Transverse colon (tissue), 4 donors: ENCODE measurements around the gene SRRT. TPM values are rescaled to one million over a fixed set of nuclear protein-coding genes. Genes with fewer than 3 reads are reported as not detected.
"Not testable (repeated sequence)": the region's sequence is repeated elsewhere in the genome, so short reads cannot be mapped to it uniquely, and the experiment has no call there.

Source experiments
- DNase-seq: peaks from one replicate; pipeline ENCODE4 v3.0.0-alpha.2; 2019
- H3K27ac ChIP-seq, 4 donors: fragments of 200-600 bp; sonication (generic); 2 replicates each; pipeline ENCODE4 v1.5.1; 2016 to 2018; ENCODE audit warnings: inconsistent platforms in 4 of 4
- H3K27me3 ChIP-seq: fragments of 200-600 bp; sonication (generic); 2 replicates; pipeline ENCODE4 v1.5.1; 2017; ENCODE audit warnings: inconsistent platforms
- H3K36me3 ChIP-seq, 4 donors: fragments of 200-600 bp; sonication (generic); 2 replicates each; pipeline ENCODE4 v1.5.1; 2017 to 2019; ENCODE audit warnings: inconsistent platforms in 4 of 4
- H3K4me1 ChIP-seq, 4 donors: fragments of 200-600 bp; sonication (generic); 2 replicates each; pipeline ENCODE4 v1.5.1; 2017 to 2020; ENCODE audit warnings: inconsistent platforms in 4 of 4
- H3K4me3 ChIP-seq, 4 donors: fragments of 200-600 bp; sonication (generic); 1 replicate in 1 of 4; 2 replicates in 3 of 4; pipeline versions ENCODE4 v1.5.1 to v1.6.1; 2017 to 2019; ENCODE audit warnings: inconsistent platforms in 4 of 4
- H3K9me3 ChIP-seq, 2 donors: fragments of 200-600 bp; sonication (generic); 2 replicates each; pipeline ENCODE4 v1.5.1; 2017 to 2019; ENCODE audit warnings: inconsistent platforms in 2 of 2
- CTCF ChIP-seq, 5 experiments: fragments of 200-600 bp in 3 of 5; fragments of 450-650 bp in 2 of 5; sonication (generic) in 3 of 5; IDR thresholded peaks; 1 replicate in 2 of 5; 2 replicates in 3 of 5; pipeline ENCODE4 v1.5.1; 2016 to 2017; ENCODE audit warnings: antibody characterized with exemption in 5 of 5, inconsistent platforms in 3 of 5, mild to moderate bottlenecking in 2 of 5, moderate library complexity in 1 of 5
- EP300 ChIP-seq: sonication (generic); formaldehyde crosslinking; IDR thresholded peaks from one replicate; pipeline ENCODE4 v1.6.1; 2017; ENCODE audit warnings: antibody characterized with exemption, low read depth
- POLR2A ChIP-seq: fragments of 450-650 bp; IDR thresholded peaks from one replicate; pipeline ENCODE4 v1.6.1; 2016; ENCODE audit warnings: antibody characterized with exemption, mild to moderate bottlenecking, moderate library complexity
- POLR2AphosphoS5 ChIP-seq, 3 donors: sonication (generic); formaldehyde crosslinking; IDR thresholded peaks; one replicate each; pipeline ENCODE4 v1.6.1; 2016; ENCODE audit warnings: antibody characterized with exemption in 3 of 3
- WGBS, 2 donors: methylation state at CpG; one replicate each; pipeline ENCODE4 v1.1.5; 2018; ENCODE audit warnings: low coverage in 1 of 2; 5-methylcytosine and 5-hydroxymethylcytosine counted together
- in situ Hi-C, 4 donors: fragments of 200-750 bp; cut with MboI; loops; one replicate each; pipeline versions ENCODE4 v1.15.0 to v1.15.1; 2017; ENCODE audit warnings: low sequenced_read_pairs in 3 of 4, low pct_ligation_motif_present in 1 of 4, low pct_unique_long_range_greater_than_20kb in 1 of 4
- intact Hi-C: fragments of 100-400 bp; cut with DNase I; formaldehyde crosslinking; loops from one replicate; pipeline ENCODE4 v1.15.1; 2023; ENCODE audit warnings: low total_unique reads
- total RNA-seq, 4 donors: library from RNA; depleted of rRNA; stranded (reverse); fragments of >200 nt; gene quantifications; one replicate each; pipeline ENCODE4 v1.1.0, GENCODE V29; 2016

The SRRT gene
- total RNA-seq, 4 donors from 2014 or later: 64.6 to 217 (median 103) TPM

GRCh38 chr7:100914208-100914878, 39.4 kb downstream of the SRRT start:
- 86 to 89% methylated on average over 7 to 15 of the region's 15 CpGs for WGBS, 2 donors
- Histone ChIP-seq H3K4me3 (no peak overlapping the region), H3K27ac (no peak overlapping the region), H3K36me3 (no peaks in the 10 kb centered on the region), H3K4me1 (peaks cover 0 to 23% (median 8%) of the 10 kb centered on the region in 4 donors), H3K27me3 (peaks cover 4% of the 10 kb centered on the region), H3K9me3 (no peaks in the 10 kb centered on the region)
- DNase-seq: peak; percentile 14
- intact Hi-C loops: no loop called here
- in situ Hi-C loops: no loop called here
- TF ChIP-seq CTCF (IDR thresholded peaks at IDR 0.05): no peak
- no peak for TF ChIP-seq POLR2A
- TF ChIP-seq POLR2AphosphoS5 (IDR thresholded peaks at IDR 0.05): no peak
- no peak for TF ChIP-seq EP300

GRCh38 chr7:100914879-100915447, 40.1 kb downstream of the SRRT start:
- no peak overlapping the region for H3K4me3 ChIP-seq
- H3K36me3 ChIP-seq: no peaks in the 10 kb centered on the region
- H3K4me1 ChIP-seq: peaks cover 0 to 19% (median 8%) of the 10 kb centered on the region in 4 donors
- H3K27ac ChIP-seq: no peak overlapping the region
- DNase-seq: no peak
- no peaks in the 10 kb centered on the region for H3K9me3 ChIP-seq
- 84% methylated on average over 8 of the region's 8 CpGs for WGBS, 2 donors
- TF ChIP-seq POLR2AphosphoS5 (IDR thresholded peaks at IDR 0.05) (no peak), EP300 (no peak), CTCF (IDR thresholded peaks at IDR 0.05) (no peak), POLR2A (no peak)
- in situ Hi-C loops (no loop called here), intact Hi-C loops (no loop called here)
- peaks cover 4% of the 10 kb centered on the region for H3K27me3 ChIP-seq

GRCh38 chr7:100919335-100919734, 44.4 kb downstream of the SRRT start:
- WGBS, 2 donors: 83 to 86% methylated on average over 4 to 5 of the region's 5 CpGs
- intact Hi-C loops, H3K27ac ChIP-seq, H3K36me3 ChIP-seq, DNase-seq, H3K4me1 ChIP-seq, in situ Hi-C loops, H3K4me3 ChIP-seq, H3K9me3 ChIP-seq, H3K27me3 ChIP-seq: not testable (repeated sequence)

- in situ Hi-C loops, H3K9me3 ChIP-seq, DNase-seq, intact Hi-C loops, H3K27me3 ChIP-seq, H3K4me3 ChIP-seq, H3K36me3 ChIP-seq, H3K27ac ChIP-seq, H3K4me1 ChIP-seq: not testable (repeated sequence)
- 76 to 82% methylated on average over 5 to 9 of the region's 9 CpGs for WGBS, 2 donors
Observed at GRCh38 chr7:100919779-100920437, 45.0 kb downstream of the SRRT start.

GRCh38 chr7:100921039-100921438, 46.1 kb downstream of the SRRT start:
- no peak for DNase-seq
- no peak for TF ChIP-seq CTCF (IDR thresholded peaks at IDR 0.05)
- TF ChIP-seq POLR2A: no peak
- TF ChIP-seq POLR2AphosphoS5 (IDR thresholded peaks at IDR 0.05): no peak
- no peak for TF ChIP-seq EP300
- Histone ChIP-seq H3K4me1 (peaks cover 0 to 4% (median 2%) of the 10 kb centered on the region in 4 donors), H3K36me3 (no peaks in the 10 kb centered on the region), H3K27ac (no peak overlapping the region), H3K27me3 (peaks cover 4% of the 10 kb centered on the region), H3K4me3 (no peak overlapping the region), H3K9me3 (no peaks in the 10 kb centered on the region)
- intact Hi-C loops: no loop called here
- in situ Hi-C loops: no loop called here

GRCh38 chr7:100923616-100924015, 48.7 kb downstream of the SRRT start:
- H3K9me3 ChIP-seq, DNase-seq, H3K4me1 ChIP-seq, H3K27ac ChIP-seq, H3K27me3 ChIP-seq, H3K36me3 ChIP-seq, H3K4me3 ChIP-seq, intact Hi-C loops, in situ Hi-C loops: not testable (repeated sequence)
- 34 to 39% methylated on average over 3 to 4 of the region's 4 CpGs for WGBS, 2 donors
